ENCODE data around the gene GNPTG. TPM values are rescaled to one million over a fixed set of nuclear protein-coding genes. Genes with fewer than 3 reads are reported as not detected.

The GNPTG gene
- total and polyA plus RNA-seq, 2 of the 13 experiments (the other 11 are each of a cell fraction or from before 2014, with no cell fraction given): 22.7 to 71.1 TPM

- no peak for TF ChIP-seq ZNF75D (CRISPR knock-in tag; IDR thresholded peaks at IDR 0.05; ENCODE audit: borderline replicate concordance)
- no peak for TF ChIP-seq MTA1 (CRISPR knock-in tag; IDR thresholded peaks at IDR 0.05; ENCODE audit: borderline replicate concordance)
- no peak for TF ChIP-seq FOXA3 (CRISPR knock-in tag; IDR thresholded peaks at IDR 0.05)
- no peak for TF ChIP-seq ZSCAN21 (CRISPR knock-in tag; IDR thresholded peaks at IDR 0.05; ENCODE audit: borderline replicate concordance)
- TF ChIP-seq CBX1 (IDR thresholded peaks at IDR 0.05; ENCODE audit: low read depth): no peak
- TF ChIP-seq NFKBIZ (CRISPR knock-in tag; IDR thresholded peaks at IDR 0.05): no peak
Observed at GRCh38 chr16:1403733-1404132, 52.0 kb downstream of the GNPTG start (continued).

GRCh38 chr16:1407753-1408152 lies 56.0 kb downstream of the GNPTG start:
- H3K9ac ChIP-seq (ENCODE audit: insufficient read depth, low read depth, low read length): 0 out of 2 replicates have a peak overlapping the region, but pooled peaks have one; percentile 32
- no peak overlapping the region for H3K27ac ChIP-seq (ENCODE audit: extremely low read length, insufficient read depth, low read length)
- H3K79me2 ChIP-seq (ENCODE audit: insufficient read depth, low read length): peaks cover 5% of the 10 kb centered on the region
- H4K20me1 ChIP-seq (ENCODE audit: insufficient read depth, low read length): peaks cover 10% of the 10 kb centered on the region; the same call in 1 of the 2 replicates
- peak overlapping the region; percentile 22 to 83 (median 57); a peak in 4 of 6 replicates for H3K4me3 ChIP-seq (replicated peaks in 1 of 3; ENCODE audit: insufficient read depth in 1 of 3, low read depth in 2 of 3, low read length in 3 of 3)
- intact Hi-C loops (cut with micrococcal nuclease; ENCODE audit: unreplicated experiment): no loop called here
- no peaks in the 10 kb centered on the region for H3K9me3 ChIP-seq (ENCODE audit: low read length)
- ChIA-PET POLR2A (interaction anchor here (0.5 to 1.5 kb wide), 7 partner anchors 13 to 204 kb away, joined by 3 to 6 read pairs (median 3); partner anchors contain the start of gene UQCC4), CTCF (ENCODE audit: low intra/inter-chr PET ratio, low total read pairs) (no interaction called here)
- peaks cover 7% of the 10 kb centered on the region for H3K4me1 ChIP-seq (ENCODE audit: insufficient read depth, low read length)
- WGBS (ENCODE audit: low lambda C conversion rate): 43% methylated on average over 9 of the region's 11 CpGs
- ATAC-seq (no peak; the same call in 2 of the 3 replicates), FAIRE-seq (no peak), DNase-seq (ENCODE audit: low spot score) (no peak)
- TF ChIP-seq ZMYM3 (CRISPR knock-in tag; IDR thresholded peaks at IDR 0.05) (peak; percentile 50; the same call in 1 of the 2 replicates), ZNF430 (CRISPR knock-in tag; IDR thresholded peaks at IDR 0.05) (0 out of 2 replicates have a peak, but pooled peaks have one; percentile 24), ZMYM2 (CRISPR knock-in tag; IDR thresholded peaks at IDR 0.05) (0 out of 2 replicates have a peak, but pooled peaks have one; percentile 28), ZNF501 (CRISPR knock-in tag; IDR thresholded peaks at IDR 0.05) (peak; percentile 5; the same call in 1 of the 2 replicates), ZNF614 (CRISPR knock-in tag; IDR thresholded peaks at IDR 0.05; ENCODE audit: borderline replicate concordance) (no peak)
- TF ChIP-seq, protein P1, sequence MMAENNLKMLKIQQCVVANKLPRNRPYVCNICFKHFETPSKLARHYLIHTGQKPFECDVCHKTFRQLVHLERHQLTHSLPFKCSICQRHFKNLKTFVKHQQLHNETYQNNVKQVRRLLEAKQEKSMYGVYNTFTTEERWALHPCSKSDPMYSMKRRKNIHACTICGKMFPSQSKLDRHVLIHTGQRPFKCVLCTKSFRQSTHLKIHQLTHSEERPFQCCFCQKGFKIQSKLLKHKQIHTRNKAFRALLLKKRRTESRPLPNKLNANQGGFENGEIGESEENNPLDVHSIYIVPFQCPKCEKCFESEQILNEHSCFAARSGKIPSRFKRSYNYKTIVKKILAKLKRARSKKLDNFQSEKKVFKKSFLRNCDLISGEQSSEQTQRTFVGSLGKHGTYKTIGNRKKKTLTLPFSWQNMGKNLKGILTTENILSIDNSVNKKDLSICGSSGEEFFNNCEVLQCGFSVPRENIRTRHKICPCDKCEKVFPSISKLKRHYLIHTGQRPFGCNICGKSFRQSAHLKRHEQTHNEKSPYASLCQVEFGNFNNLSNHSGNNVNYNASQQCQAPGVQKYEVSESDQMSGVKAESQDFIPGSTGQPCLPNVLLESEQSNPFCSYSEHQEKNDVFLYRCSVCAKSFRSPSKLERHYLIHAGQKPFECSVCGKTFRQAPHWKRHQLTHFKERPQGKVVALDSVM (CRISPR knock-in tag; IDR thresholded peaks at IDR 0.05): peak; percentile 91
- TF ChIP-seq, protein P2, sequence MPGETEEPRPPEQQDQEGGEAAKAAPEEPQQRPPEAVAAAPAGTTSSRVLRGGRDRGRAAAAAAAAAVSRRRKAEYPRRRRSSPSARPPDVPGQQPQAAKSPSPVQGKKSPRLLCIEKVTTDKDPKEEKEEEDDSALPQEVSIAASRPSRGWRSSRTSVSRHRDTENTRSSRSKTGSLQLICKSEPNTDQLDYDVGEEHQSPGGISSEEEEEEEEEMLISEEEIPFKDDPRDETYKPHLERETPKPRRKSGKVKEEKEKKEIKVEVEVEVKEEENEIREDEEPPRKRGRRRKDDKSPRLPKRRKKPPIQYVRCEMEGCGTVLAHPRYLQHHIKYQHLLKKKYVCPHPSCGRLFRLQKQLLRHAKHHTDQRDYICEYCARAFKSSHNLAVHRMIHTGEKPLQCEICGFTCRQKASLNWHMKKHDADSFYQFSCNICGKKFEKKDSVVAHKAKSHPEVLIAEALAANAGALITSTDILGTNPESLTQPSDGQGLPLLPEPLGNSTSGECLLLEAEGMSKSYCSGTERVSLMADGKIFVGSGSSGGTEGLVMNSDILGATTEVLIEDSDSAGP (CRISPR knock-in tag; IDR thresholded peaks at IDR 0.05; ENCODE audit: borderline replicate concordance): 0 out of 2 replicates have a peak, but pooled peaks have one; percentile 52
- TF ChIP-seq, protein P3, sequence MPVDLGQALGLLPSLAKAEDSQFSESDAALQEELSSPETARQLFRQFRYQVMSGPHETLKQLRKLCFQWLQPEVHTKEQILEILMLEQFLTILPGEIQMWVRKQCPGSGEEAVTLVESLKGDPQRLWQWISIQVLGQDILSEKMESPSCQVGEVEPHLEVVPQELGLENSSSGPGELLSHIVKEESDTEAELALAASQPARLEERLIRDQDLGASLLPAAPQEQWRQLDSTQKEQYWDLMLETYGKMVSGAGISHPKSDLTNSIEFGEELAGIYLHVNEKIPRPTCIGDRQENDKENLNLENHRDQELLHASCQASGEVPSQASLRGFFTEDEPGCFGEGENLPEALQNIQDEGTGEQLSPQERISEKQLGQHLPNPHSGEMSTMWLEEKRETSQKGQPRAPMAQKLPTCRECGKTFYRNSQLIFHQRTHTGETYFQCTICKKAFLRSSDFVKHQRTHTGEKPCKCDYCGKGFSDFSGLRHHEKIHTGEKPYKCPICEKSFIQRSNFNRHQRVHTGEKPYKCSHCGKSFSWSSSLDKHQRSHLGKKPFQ (CRISPR knock-in tag; IDR thresholded peaks at IDR 0.05; ENCODE audit: insufficient replicate concordance): no peak
- in situ Hi-C loops (cut with HindIII; ENCODE audit: extremely low pct_ligation_motif_present, low pct_unique_long_range_greater_than_20kb): no loop called here
- BruUV-seq (replicated peaks): no TSS peak
- peak overlapping the region; percentile 68 for H3K4me2 ChIP-seq (ENCODE audit: low read depth, low read length)
- peaks cover 0 to 2% of the 10 kb centered on the region in 2 experiments; a peak in 4 of 5 replicates for H3K36me3 ChIP-seq (replicated peaks in 1 of 2; ENCODE audit: control insufficient read depth in 1 of 2, insufficient read depth in 2 of 2, low read length in 2 of 2)
- no peak overlapping the region for H2AFZ ChIP-seq (ENCODE audit: low read length)
- H3K27me3 ChIP-seq (ENCODE audit: control insufficient read depth in 1 of 2, insufficient read depth in 2 of 2, low read length in 2 of 2): no peaks in the 10 kb centered on the region
